Measurements from ENCODE around the gene ZDHHC19.
"Not testable (repeated sequence)": the region's sequence is repeated elsewhere in the genome, so short reads cannot be mapped to it uniquely, and the experiment has no call there.

The ZDHHC19 gene

DNA sequence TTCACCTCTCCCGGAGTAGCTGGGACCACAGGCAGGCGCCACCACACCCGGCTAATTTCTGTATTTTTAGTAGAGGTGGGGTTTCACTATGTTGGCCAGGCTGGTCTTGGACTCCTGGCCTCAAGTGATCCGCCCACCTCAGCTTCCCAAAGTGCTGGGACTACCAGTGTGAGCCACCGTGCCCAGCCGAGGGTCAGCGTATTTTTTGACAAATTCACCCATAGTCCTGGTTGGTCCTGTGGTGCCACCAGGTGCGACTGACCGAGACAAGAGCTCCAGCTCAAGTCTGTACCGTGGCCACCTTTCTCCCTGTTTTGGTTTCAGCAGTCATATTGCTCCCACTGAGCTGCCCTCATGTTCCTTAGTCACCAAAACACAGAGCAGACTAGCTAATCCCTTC lies 13.9 kb upstream of the ZDHHC19 start:
- no peak for DNase-seq (ENCODE audit: low spot score)

DNA sequence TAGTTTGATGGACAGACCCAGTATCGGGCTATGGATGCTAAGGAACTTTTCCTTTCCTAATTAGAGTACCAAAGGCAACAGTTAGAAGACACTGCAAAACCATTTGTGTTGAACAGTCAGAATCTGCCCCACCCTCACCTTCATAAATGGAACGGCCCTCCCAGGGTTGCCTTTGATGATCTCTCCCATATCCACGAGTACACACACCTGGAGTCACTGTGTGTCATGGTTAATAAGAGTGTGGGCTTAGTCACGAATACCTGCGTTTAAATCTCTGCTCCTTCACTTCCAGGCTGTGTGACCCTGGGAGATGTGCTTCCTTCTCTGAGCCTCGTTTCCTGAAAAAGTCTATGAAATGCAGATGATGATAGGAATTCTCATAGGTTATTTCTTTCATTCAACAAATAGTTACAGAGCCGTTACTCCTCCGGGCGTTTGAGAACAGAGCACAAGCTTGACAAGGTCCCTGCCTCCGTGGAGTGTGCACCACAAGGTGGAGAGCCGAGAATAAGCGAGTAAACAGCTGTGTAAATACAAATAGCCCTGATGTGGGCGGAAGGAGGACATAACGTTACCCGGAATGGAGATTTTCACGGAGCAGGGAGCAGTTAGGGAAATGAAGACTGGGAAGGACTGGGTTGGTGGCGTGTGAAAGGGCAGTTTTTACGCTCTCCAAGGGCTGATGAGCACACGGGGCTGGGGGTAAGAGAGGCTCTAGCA lies 11.8 kb upstream of the ZDHHC19 start:
- no peak for DNase-seq (ENCODE audit: low spot score)

DNA sequence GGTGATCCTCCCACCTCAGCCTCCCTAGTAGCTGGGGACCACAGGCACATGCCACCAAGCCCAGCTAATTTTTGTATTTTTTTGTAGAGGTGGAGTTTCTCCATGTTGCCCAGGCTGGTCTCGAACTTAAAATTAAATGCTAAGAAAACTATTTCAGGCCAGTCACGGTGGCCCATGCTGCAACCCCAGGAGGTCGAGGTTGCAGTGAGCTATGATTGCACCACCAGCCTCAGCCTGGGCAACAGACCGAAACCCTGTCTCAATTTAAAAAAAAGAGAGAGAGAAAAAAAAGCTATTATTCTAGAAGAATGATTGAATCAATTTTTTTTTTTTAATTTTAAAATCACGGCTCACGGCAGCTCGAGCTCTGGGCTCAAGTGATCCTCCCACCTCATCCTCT lies 9.8 kb upstream of the ZDHHC19 start:
- DNase-seq (ENCODE audit: low spot score) = no peak

DNA sequence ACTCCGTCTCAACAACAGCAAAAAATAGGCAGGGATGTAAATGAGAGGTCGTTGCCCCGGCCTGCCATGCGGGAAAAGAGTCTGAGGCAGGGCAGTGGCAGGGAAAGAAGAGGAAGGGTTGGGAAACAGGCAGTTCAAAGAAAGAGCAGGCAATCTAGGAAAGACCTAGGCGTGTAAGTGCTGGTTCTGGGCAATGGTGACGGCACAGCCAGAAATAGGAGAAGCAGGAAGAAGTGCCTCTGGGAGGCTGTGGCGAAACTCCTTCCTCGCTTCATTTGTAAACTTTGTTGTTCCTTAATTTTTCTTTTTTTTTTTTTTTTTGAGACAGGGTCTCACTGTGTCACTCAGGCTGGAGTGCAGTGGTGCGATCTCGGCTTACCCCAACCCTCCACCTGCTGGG lies 9.4 kb upstream of the ZDHHC19 start:
- peak; percentile 56 for DNase-seq (ENCODE audit: low spot score)

DNA sequence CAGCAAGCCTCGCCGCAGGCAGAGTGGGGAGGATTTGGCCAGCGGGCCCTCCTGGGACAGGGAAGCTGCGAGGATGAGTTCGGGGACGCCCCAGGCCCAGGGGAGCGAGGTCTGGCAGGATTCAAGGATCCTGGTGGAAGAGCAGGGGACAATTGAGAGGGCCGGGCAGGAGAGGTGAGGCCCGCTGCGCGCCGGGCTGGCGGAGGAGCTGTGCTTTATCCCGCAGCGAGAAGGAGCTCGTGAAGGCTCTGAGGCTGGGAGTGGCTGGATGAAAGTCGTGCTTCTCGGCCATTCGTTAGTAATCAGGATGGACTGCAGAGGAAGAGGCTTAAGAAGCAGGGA lies 8.7 kb upstream of the ZDHHC19 start:
- no peak for DNase-seq (ENCODE audit: low spot score)

DNA sequence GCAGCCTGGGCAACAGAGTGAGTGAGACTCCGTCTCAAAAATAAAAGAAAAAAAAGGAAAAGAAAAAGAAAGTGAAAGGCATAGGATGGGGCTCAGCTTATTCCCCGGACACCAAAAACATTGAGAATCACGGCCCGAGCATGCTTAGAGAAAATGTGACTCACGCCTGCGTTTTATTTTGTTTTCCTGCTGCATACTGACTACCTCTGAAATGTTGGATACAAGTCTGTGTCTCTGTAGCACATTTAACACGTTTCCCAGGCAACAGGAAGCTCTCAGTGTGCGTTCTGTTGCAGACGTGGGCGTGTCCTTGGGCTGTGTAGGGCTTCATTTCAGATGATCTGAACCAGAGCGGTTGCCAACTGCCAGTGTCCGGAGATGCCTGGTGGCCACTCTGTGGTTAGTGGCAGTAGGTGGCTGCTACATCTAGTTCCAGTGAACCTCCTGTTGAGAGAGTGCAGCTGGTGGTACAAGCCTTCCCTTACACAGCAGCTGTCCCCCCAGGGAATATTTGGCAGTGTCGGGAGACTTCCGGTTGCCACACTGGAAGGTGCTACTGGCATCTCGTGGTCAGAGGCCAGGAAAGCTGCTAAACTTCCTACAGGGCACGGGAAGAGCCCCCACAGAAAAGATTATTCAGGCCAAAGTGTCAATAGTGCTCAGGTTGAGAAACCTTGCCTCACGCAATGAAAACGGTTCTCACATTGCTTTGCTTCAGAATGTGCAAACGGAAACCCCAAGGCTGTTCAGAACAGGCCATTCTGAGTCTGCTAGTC lies 8.2 kb upstream of the ZDHHC19 start:
- DNase-seq (ENCODE audit: low spot score) = peak; percentile 88

DNA sequence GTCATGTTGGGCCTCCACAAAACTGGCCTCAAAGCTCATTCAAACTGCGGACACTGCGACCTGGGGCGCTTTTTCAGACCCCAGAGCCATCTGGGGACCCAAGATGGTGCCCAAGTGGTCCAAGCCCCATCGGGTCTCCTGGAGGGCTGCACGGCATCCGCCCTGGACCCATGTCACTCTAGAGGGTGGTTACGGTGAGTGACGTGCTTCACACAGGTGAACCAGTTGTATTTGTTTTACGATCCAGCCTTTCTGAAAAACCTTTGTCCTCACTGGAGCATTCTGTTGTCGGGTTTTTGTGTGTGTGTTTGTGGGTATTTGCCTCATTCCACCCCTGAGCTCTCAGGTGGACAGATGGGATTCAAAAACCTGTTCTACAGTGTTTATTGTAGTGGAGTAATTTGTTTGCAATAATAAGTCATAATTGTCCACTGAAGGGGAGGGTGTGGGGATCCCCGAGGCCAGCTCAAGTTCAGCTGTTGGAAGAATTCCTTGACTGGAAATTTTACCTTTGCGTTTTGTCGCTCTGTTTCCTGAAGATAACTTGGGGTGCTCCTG lies 7.0 kb upstream of the ZDHHC19 start:
- DNase-seq (ENCODE audit: low spot score) = no peak

DNA sequence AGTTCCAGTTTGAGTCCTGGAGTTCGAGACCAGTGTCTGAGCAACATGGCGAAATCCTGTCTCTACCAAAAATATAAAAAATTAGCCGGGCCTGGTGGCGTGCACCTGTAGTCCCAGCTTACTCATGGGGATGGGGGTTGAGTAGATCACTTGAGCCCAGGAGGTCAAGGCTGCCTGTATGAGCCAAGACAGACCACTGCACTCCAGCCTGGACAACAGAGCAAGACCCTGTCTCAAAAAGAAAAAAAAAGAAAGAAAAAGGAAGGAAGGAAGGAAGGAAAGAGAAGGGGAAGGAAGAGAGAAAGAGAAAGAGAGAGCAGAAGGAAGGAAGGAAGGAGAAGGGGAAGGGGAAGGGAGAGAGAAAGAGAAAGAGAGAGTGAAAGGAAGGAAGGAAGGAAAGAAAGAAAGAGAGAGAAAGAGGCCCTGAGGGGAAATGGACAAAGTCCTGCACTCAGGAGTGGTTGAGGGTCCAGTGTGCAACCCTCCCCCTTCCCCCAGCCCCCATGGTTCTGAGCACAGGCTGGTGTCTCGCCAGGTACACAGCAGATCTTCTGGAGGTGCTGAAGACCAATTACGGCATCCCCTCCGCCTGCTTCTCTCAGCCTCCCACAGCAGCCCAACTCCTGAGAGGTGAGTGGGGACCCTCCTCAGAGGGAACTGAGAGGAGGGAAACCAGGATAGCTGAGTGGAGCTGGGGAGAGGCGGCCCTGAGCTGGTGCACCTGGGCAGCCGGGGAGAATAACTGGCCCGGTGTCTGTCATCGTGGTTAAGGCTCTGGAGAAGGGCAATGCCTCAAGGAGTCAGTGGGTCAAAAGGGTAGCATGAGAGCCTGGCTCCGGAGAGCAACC lies 6.3 kb upstream of the ZDHHC19 start:
- no peak for DNase-seq (ENCODE audit: low spot score)

DNA sequence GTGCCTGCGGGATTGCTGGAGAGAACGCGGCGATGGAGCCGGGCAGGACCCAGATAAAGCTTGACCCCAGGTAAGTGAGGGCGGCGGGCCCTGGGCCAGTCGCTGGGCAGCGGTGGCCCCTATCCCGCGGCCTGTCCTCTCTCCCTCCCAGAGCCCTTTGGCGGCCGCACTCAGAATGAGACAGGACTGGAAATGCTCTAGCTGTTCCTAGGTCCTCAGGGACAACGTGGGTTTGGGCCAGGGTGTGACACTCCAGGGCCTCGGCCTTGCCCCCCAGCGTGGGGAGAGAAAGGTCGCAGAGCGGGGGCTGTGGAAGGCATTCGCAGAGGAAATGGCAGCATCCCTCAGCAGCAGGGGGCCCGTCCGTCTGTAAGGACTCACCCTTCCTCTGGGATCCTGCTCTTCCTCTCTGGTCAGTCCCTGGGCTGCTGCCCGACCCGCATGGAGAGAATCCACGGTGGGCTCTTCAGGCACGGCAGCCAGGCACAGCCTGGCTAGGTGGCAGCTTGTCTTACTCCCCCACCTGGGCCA lies 5.5 kb upstream of the ZDHHC19 start:
- DNase-seq (ENCODE audit: low spot score) = no peak

DNA sequence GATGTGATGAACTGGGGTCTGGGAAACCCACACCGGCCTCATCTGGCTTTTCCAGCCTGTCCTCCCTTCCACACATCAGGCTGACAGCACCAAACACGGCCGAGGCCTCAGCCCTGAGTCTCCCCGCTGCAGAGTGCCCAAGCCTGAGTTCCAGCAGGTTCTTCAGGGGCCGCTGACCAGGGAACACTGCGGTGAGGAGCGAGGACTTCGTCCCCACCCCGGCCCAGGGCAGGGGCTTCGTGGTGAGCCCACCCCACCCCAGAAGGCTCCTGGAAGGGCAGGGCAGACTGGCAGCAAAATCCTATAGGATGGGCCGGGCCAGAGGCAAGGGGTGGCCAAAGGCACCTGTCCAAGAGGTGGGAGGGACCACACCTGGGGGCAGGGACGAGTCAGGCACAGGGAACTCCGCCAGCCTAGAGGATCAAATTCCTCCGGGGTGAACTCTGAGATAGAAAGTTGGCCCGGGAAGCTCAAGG lies 4.9 kb upstream of the ZDHHC19 start, which contains the start of gene SLC51A:
TSS of gene SLC51A (plus strand) at position 446 of the 476 bp plus-strand sequence. CDS start 179 bp downstream, outside the sequence.
- DNase-seq (ENCODE audit: low spot score) = no peak

DNA sequence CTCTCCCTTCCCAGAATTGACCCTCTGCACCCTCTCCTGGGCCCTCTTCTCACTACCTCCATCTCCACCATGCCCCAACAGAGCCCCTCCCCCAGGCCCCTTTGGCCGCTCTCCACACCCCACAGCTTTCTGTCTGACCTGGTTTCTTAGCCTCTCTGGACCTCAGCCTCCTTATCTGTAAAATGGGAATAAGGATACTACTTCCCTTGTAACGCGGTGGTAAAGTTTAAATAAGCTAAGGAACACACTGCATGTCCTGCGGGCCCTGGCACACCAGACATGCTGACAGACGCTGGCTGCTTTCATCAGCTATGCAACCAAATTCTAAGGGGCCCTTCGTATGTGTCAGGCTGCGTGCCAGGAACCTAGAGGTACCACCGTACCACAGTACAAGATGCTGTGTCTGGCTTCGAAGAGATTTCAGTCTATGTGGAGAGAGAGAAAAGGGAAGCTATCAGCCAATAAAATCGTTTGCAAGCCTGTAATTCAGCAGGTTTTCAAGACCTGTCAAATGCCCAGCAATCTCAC lies 4.4 kb upstream of the ZDHHC19 start:
- DNase-seq (ENCODE audit: low spot score) = no peak

DNA sequence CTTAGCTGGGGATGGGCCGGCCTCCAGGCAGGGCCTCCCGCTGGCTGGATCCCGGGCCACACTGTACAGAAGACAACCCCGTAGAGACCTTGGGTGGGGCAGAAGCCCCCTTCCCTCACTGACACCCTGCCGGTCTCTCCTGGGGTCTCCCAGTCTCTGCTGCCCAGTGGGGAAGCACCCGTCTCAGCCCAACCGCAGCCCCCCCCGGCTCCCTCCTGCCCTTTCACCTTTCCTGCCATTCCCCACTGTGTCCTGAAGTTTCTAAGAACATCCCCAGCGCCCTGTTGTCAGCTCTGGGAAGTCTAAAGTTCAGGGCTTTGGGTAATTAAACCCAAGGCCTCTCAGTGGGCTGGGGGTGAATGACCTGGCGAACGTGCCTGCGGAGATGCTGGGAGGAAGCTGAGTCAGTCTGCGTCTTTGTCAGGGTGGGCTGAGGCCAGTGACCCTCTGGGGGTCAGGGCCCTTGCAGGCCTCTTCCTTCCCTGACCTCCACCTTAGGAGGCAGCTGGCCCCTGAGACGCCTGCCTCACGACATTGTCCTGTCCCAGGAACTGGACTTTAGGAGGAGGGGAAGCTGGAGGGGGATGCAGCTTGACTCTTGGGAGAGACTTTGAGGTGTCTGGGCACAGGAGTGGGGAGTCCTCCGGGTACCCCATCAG lies 3.7 kb upstream of the ZDHHC19 start:
- no peak for DNase-seq (ENCODE audit: low spot score)

DNA sequence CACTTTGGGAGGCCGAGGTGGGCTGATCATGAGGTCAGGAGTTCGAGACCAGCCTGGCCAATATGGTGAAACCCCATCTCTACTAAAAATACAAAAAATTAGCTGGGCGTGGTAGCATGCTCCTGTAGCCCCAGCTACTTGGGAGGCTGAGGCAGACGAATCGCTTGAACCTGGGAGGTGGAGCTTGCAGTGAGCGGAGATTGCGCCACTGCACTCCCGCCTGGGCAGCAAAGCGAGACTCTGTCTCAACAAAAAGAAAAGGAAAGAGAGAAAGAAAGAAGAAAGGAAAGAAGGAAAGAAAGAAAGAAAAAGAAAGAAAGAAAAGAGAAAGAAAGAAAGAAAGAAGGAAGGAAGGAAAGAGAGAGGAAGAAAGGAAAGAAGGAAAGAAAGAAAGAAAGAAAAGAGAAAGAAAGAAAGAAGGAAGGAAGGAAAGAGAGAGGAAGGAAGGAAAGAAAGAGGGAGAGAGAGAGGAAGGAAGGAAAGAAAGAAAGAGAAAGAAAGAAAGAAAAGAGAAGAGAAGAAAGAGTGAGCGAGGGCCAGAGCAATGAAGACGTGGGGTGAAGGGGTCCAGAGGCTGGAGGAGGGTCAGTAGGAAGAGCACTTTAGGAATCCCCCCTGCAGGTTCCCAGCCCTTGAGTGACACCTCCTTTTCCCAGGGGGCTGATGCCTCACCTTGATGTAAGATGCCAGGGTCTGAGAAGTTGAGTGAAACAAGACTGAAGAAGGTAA lies 1.1 kb downstream of the ZDHHC19 start:
- DNase-seq (ENCODE audit: low spot score) = not testable (repeated sequence)

DNA sequence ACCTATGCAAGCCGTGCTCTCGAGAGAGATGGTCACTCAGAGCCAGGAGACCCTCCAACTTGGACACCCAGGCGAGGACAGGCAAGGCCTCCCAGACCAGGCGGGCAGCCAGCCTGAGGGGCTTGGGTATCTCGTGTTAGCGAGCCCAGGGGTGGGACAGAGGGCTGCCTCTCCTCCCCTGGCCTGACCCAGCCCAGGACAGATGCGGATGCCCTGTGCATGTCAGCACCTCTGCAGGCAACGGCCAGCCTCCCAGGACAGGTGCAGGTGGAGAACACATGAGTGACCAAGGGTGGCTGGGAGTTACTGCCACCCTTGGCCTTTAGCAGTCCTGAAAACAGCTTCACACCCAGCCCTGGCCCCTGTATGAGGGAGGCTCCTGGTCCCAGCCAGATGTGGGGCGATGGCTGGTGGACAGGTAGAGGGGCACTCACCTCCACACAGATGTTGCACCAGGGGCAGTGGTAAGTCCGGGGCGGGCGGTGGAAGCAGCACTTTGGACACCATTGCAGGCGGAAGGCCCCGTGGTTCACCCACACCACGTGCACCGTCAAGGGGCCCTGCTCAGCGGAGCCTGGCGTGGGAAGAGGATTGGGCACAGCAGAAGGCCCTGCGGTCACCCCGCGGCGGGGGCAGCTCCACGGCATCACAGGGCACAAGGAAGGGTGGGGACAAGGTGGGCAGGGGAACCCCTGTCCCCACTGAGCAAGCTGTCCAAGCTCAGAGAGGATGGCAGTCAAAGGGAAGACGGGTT lies 2.1 kb downstream of the ZDHHC19 start:
- no peak for DNase-seq (ENCODE audit: low spot score)

DNA sequence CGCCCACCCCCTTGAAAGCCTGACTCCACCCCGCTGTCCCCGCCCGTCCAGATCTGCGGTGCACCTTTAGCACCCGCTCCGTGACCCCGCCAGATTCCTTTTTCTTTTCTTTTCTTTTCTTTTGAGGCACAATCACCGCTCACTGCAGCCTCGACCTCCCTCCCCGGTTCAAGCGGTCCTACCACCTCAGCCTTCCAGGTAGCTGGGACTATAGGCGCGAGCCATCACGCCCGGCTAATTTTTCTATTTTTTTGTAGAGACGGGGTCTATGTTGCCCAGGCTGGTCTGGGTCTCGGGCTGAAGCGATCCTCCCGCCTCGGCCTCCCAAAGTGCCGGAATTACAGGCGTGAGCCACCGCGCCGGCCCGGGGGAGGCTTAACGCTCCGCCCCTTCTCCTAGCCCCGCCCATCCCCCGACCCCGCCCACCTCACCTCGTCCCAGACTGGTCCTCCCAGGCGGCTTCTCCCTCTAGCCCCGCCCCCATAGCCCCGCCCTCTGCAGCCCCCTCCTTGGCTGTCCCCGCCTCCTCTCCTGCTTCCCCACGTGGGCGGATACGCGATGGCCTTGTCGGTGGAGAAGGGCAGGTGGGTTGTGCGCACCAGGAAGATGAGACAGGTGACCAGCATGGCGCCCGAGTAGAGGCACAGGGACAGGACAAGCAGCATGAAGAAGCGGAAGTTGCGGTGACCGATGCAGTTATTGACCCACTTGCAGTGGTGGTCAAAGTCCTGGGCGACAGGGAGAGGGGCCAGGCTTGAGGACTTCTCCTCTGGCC lies 3.2 kb downstream of the ZDHHC19 start:
- DNase-seq (ENCODE audit: low spot score) = no peak

DNA sequence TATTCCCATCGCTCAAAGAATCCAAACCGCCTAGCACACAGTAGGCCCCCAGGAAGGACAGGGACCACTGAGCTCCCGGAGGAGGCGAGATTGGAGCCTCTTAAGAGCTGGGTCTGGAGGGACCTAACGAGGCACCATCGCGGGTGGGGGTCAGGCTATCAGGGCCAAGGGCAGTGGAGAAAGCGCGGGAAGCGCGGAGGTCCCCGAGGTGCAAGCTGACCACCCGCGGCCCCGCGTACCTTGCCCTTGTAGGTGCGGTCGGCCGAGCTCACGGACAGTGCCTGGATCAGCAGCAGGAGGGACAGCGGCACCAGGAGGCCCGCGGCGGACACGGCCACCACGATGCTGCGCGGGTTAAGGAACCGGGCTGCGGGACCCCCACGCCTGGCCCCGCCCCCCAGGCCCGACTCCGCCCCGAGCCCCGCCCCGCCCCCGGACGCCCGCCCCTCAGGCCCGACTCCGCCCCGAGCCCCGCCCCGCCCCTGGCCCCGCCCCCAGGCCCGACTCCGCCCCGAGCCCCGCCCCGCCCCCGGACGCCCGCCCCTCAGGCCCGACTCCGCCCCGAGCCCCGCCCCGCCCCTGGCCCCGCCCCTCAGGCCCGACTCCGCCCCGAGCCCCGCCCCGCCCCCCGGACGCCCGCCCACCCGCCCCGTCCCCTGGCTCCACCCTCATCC lies 3.9 kb downstream of the ZDHHC19 start:
- DNase-seq (ENCODE audit: low spot score) = no peak

DNA sequence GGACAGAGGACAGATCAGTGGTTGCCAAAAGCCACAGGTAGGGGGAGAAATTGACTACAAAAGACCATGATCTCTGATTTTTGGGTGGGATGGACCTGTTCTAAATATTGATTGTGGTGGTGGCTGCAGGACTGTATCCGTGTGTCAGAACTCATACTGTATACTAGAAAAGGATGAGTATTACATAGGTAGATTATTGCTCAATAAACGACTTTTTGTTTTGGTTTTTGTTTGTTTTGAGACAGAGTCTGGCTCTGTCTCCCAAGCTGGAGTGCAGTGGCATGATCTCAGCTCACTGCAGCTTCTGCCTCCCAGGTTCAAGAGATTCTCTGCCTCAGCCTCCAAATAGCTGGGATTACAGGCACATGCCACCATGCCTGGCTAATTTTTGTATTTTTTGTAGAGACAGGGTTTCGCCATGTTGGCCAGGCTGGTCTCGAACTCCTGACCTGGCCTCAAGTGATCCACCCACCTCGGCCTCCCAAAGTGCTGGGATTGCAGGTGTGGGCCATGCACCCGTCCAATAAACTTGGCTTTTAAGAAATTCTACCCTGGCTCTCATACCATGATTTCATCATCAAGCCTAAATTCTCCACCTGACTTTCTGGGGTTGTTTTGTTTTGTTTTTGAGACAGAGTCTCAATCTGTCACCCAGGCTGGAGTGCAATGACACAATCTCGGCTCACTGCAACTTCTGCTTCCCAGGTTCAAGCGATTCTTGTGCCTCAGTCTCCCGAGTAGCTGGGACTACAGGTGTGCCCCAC lies 5.6 kb downstream of the ZDHHC19 start:
- DNase-seq (ENCODE audit: low spot score) = not testable (repeated sequence)

DNA sequence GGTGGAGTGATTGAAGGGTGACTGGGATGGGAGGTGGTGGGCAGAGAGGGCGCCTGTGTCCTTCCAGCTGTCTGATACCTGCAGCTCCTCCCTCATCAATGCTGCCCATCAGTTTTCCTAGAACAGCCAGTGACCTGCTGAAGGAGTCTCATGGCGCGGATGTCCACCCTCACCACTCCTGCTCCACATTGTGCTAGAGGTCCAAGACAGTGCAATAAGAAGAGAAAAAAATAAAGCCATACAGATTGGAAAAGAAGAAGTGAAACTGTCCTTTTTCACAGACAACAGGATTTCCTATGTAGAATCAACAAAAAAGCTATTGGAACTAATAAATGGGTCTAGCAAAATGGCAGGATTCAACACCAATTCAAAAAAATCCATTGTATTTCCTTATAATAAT lies 7.4 kb downstream of the ZDHHC19 start:
- no peak for DNase-seq (ENCODE audit: low spot score)
